Measurements from ENCODE around the gene PLPP7. TPM values are rescaled to one million over a fixed set of nuclear protein-coding genes. Genes with fewer than 3 reads are reported as not detected.

The PLPP7 gene
- total and polyA plus RNA-seq, 3 donors from 2014 or later, result 8.6 to 29.9 (median 23.9) TPM

DNA sequence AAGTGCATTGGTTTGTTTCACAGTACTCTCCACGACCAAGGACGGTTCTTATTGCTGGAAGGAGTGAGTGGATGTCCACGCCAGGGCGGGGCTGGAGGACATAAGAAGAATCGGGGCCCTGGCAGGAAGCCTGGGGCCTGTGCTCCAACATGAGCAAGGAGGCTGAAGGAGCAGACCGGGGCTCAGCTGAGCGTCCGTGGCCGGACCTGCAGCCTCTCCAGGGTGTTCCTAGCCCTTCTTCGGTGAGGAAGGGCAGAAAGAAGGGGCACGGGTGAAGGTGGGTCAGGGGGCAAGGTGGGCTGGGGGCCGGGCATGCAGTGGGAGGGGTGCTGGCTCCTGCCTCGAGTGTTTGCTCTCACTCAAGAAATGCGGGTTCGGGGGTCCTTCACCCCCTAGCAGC lies 31.3 kb upstream of the PLPP7 start:
- no peak overlapping the region for H3K4me3 ChIP-seq
- no peaks in the 10 kb centered on the region for H3K27me3 ChIP-seq
- TF ChIP-seq POLR2A (IDR thresholded peaks at IDR 0.05), result no peak
- TF ChIP-seq, protein P1, sequence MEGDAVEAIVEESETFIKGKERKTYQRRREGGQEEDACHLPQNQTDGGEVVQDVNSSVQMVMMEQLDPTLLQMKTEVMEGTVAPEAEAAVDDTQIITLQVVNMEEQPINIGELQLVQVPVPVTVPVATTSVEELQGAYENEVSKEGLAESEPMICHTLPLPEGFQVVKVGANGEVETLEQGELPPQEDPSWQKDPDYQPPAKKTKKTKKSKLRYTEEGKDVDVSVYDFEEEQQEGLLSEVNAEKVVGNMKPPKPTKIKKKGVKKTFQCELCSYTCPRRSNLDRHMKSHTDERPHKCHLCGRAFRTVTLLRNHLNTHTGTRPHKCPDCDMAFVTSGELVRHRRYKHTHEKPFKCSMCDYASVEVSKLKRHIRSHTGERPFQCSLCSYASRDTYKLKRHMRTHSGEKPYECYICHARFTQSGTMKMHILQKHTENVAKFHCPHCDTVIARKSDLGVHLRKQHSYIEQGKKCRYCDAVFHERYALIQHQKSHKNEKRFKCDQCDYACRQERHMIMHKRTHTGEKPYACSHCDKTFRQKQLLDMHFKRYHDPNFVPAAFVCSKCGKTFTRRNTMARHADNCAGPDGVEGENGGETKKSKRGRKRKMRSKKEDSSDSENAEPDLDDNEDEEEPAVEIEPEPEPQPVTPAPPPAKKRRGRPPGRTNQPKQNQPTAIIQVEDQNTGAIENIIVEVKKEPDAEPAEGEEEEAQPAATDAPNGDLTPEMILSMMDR (IDR thresholded peaks at IDR 0.05), result no peak
- no peaks in the 10 kb centered on the region for H3K9me3 ChIP-seq
- peak; percentile 87 for DNase-seq
- H3K27ac ChIP-seq, result no peak overlapping the region
- no peaks in the 10 kb centered on the region for H3K36me3 ChIP-seq (ENCODE audit: low read depth, missing control alignments)
- H3K4me1 ChIP-seq, result peaks cover 17% of the 10 kb centered on the region
- WGBS, 2 donors, result 55 to 70% methylated on average over 15 of the region's 15 CpGs
- intact Hi-C loops (cut with DNase I; ENCODE audit: low total_unique reads), result no loop called here

DNA sequence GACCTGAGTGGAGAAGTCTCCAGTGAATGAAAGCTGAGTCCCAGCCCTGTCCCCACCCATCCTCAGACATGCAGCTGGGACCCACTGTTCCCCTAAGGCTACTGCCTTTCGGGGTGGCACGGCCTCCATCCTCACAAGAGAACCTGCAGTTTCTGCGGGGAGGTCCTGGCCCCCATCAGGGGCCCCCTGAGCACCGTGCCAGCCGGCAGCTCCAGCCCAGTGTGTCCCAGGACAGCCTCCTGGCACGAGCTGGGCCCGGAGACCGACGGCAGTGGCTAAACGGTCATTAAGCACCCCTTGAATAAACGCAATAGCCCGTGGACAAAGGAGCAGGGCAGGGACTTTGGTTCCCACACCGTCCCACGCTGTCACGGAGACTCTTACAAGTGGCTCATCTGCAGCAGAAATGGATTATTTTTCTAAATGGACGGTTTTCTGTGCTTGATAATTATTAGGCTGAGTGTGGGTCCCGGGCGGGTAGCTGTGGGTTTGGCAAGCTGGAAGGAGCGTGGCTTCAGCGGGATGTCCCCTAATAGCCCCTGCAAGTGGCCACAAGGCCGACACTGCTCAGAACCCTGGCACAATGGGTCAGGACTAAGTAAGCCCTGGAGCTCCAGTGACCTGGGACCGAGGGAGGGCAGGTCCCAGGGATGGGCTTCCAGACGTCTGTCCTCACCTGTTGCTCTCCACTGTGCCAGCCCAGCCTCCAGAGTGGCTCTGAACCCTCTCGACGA lies 30.7 kb upstream of the PLPP7 start:
- no peaks in the 10 kb centered on the region for H3K27me3 ChIP-seq
- peaks cover 18% of the 10 kb centered on the region for H3K4me1 ChIP-seq
- intact Hi-C loops (cut with DNase I; ENCODE audit: low total_unique reads), result no loop called here
- TF ChIP-seq, protein P1 (IDR thresholded peaks at IDR 0.05), result no peak
- TF ChIP-seq POLR2A (IDR thresholded peaks at IDR 0.05), result no peak
- no peak overlapping the region for H3K4me3 ChIP-seq
- H3K36me3 ChIP-seq (ENCODE audit: low read depth, missing control alignments), result no peaks in the 10 kb centered on the region
- DNase-seq, result no peak
- 82 to 86% methylated on average over 22 to 25 of the region's 25 CpGs for WGBS, 2 donors
- no peaks in the 10 kb centered on the region for H3K9me3 ChIP-seq
- H3K27ac ChIP-seq, result no peak overlapping the region

DNA sequence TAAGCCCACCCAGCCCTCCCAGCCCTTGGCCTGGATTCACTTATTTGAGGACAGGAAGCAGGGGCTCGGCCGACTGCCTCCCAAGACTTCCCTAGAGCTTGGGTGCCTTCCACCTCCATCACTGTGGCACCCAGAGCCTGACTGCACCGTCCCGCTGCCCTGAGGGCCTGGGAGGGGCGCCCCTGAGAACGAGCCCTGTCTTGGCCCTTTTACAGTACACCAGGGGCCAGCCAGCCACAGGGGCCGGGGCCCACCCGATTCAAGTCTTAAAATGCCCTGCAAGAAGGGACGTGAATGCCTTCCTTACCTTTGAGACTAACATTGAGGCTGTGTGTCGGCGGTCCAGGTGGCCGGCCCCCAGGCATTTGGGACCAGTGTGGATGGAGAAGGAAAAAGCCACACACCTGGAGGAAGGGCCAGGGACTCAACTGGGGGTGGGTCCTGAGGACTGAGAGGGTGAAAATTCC lies 30.1 kb upstream of the PLPP7 start:
- Histone ChIP-seq H3K9me3 (no peaks in the 10 kb centered on the region), H3K36me3 (ENCODE audit: low read depth, missing control alignments) (no peaks in the 10 kb centered on the region), H3K4me1 (peaks cover 24% of the 10 kb centered on the region), H3K27ac (no peak overlapping the region), H3K27me3 (no peaks in the 10 kb centered on the region), H3K4me3 (no peak overlapping the region)
- 95 to 96% methylated on average over 4 to 12 of the region's 12 CpGs for WGBS, 2 donors
- TF ChIP-seq, protein P1 (IDR thresholded peaks at IDR 0.05), result no peak
- TF ChIP-seq POLR2A (IDR thresholded peaks at IDR 0.05), result no peak
- DNase-seq, result no peak
- intact Hi-C loops (cut with DNase I; ENCODE audit: low total_unique reads), result no loop called here

DNA sequence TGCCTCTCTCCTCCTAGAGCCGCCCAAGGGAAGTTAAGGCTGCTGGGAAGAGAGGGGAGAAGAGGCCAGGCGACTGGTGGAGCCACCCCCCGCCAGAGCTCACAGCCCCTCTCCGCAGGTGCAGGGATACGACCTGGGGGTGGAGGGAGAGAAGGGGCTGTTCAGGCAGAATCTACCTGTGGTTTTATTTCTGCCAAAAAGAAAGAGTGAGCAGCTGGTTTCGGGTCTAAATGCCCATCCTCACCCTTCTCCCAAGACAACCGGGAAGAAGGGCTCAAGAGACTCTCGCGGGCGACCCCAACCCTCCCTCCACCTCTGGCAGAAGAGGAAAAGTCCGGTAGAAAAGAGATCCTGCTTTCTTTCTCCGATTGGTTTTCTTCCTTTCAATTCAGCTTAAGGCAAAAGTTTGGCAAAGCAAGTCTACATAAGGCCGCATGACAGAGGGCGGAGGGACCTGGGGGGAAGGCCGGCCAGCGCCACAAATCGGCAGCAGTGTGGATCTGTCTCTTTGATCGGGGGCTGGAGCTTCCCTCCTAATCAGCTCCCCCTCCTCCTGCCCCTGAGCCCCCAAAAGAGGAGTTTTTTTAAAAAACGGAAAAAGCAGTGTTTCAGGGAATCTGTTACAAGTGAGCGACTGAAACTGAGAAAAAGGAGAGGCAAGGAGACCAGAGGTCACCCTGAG lies 29.5 kb upstream of the PLPP7 start:
- intact Hi-C loops (cut with DNase I; ENCODE audit: low total_unique reads), result no loop called here
- no peak for DNase-seq
- 90% methylated on average over 20 of the region's 20 CpGs for WGBS, 2 donors
- Histone ChIP-seq H3K4me3 (no peak overlapping the region), H3K9me3 (no peaks in the 10 kb centered on the region), H3K27me3 (no peaks in the 10 kb centered on the region), H3K27ac (no peak overlapping the region), H3K4me1 (peaks cover 24% of the 10 kb centered on the region), H3K36me3 (ENCODE audit: low read depth, missing control alignments) (no peaks in the 10 kb centered on the region)
- TF ChIP-seq, protein P1 (IDR thresholded peaks at IDR 0.05), result no peak
- TF ChIP-seq POLR2A (IDR thresholded peaks at IDR 0.05), result no peak
